Hepatocyte (in vitro differentiated cells): ENCODE measurements around the gene PDS5A.

Experiments
- CTCF ChIP-seq: fragments of 200-600 bp; sonication (generic); IDR thresholded peaks from 2 replicates; pipeline ENCODE4 v1.5.1; 2016; ENCODE audit warnings: antibody characterized with exemption, mild to moderate bottlenecking; ENCODE audit not compliant: poor library complexity
- EZH2 ChIP-seq: fragments of 200-600 bp; sonication (generic); IDR thresholded peaks from 2 replicates; pipeline ENCODE4 v1.6.1; 2016; ENCODE audit warnings: antibody characterized with exemption, mild to moderate bottlenecking, borderline replicate concordance

GRCh38 chr4:39970671-39971640, 6.8 kb downstream of the PDS5A start:
- TF ChIP-seq CTCF (no peak), EZH2 (no peak)
